Parathyroid adenoma (tissue), 2 donors: ENCODE data around the gene VPS50.

Experiments
- H2AFZ ChIP-seq: fragments of 300-600 bp; sonication (generic); one replicate; pipeline ENCODE4 v1.7.0; 2017; ENCODE audit warnings: antibody characterized with exemption, mild to moderate bottlenecking
- H3K27ac ChIP-seq: fragments of 300-600 bp; sonication (generic); one replicate; pipeline ENCODE4 v1.7.0; 2017
- H3K27me3 ChIP-seq: fragments of 300-600 bp; sonication (generic); one replicate; pipeline ENCODE4 v1.7.0; 2017; ENCODE audit warnings: low read length; ENCODE audit not compliant: control insufficient read depth, insufficient read depth
- H3K36me3 ChIP-seq: fragments of 300-600 bp; sonication (generic); one replicate; pipeline ENCODE4 v1.7.0; 2017; ENCODE audit warnings: low read length; ENCODE audit not compliant: control insufficient read depth, insufficient read depth
- H3K4me1 ChIP-seq: fragments of 300-600 bp; sonication (generic); one replicate; pipeline ENCODE4 v1.7.0; 2017; ENCODE audit warnings: control low read depth
- H3K4me2 ChIP-seq: fragments of 300-600 bp; sonication (generic); one replicate; pipeline ENCODE4 v1.7.0; 2017; ENCODE audit warnings: low read length
- H3K4me3 ChIP-seq: fragments of 300-600 bp; sonication (generic); one replicate; pipeline ENCODE4 v1.7.0; 2017; ENCODE audit warnings: low read depth, low read length
- H3K79me2 ChIP-seq: fragments of 300-600 bp; sonication (generic); one replicate; pipeline ENCODE4 v1.7.0; 2017; ENCODE audit warnings: control low read depth
- H3K9ac ChIP-seq: fragments of 300-600 bp; sonication (generic); one replicate; pipeline ENCODE4 v1.7.0; 2017; ENCODE audit warnings: mild to moderate bottlenecking
- H3K9me3 ChIP-seq: fragments of 300-600 bp; sonication (generic); one replicate; pipeline ENCODE4 v1.7.0; 2017; ENCODE audit warnings: low read length; ENCODE audit not compliant: control insufficient read depth
- CTCF ChIP-seq: fragments of 300-600 bp; sonication (generic); IDR thresholded peaks from one replicate; pipeline ENCODE4 v1.7.0; 2017; ENCODE audit warnings: antibody characterized with exemption, mild to moderate bottlenecking
- donor health status: primary hyperparathyroidism.

Gene VPS50

GRCh38 chr7:93211228-93211818, 20.8 kb upstream of the VPS50 start:
- no peak overlapping the region for H3K9ac ChIP-seq
- H3K4me2 ChIP-seq: no peak overlapping the region
- TF ChIP-seq CTCF: no peak
- no peaks in the 10 kb centered on the region for H3K9me3 ChIP-seq
- no peaks in the 10 kb centered on the region for H3K27me3 ChIP-seq
- no peaks in the 10 kb centered on the region for H3K4me1 ChIP-seq
- H3K4me3 ChIP-seq: no peak overlapping the region
- H3K27ac ChIP-seq: no peak overlapping the region
- H3K79me2 ChIP-seq: no peaks in the 10 kb centered on the region
- H2AFZ ChIP-seq: no peak overlapping the region
- H3K36me3 ChIP-seq: no peaks in the 10 kb centered on the region

GRCh38 chr7:93212881-93213280, 19.3 kb upstream of the VPS50 start:
- H3K79me2 ChIP-seq: no peaks in the 10 kb centered on the region
- H3K27ac ChIP-seq: no peak overlapping the region
- no peaks in the 10 kb centered on the region for H3K27me3 ChIP-seq
- no peaks in the 10 kb centered on the region for H3K4me1 ChIP-seq
- no peak overlapping the region for H2AFZ ChIP-seq
- no peak overlapping the region for H3K9ac ChIP-seq
- H3K9me3 ChIP-seq: no peaks in the 10 kb centered on the region
- no peak for TF ChIP-seq CTCF
- no peak overlapping the region for H3K4me2 ChIP-seq
- H3K4me3 ChIP-seq: no peak overlapping the region
- H3K36me3 ChIP-seq: no peaks in the 10 kb centered on the region

- Histone ChIP-seq H3K4me1 (no peaks in the 10 kb centered on the region), H3K79me2 (no peaks in the 10 kb centered on the region), H3K9ac (no peak overlapping the region), H3K27me3 (no peaks in the 10 kb centered on the region), H3K36me3 (no peaks in the 10 kb centered on the region), H3K9me3 (no peaks in the 10 kb centered on the region), H2AFZ (no peak overlapping the region), H3K27ac (no peak overlapping the region), H3K4me2 (no peak overlapping the region), H3K4me3 (no peak overlapping the region)
- TF ChIP-seq CTCF: no peak
These were observed 13.0 kb upstream of the VPS50 start for GRCh38 chr7:93218997-93219827.

- H3K9me3 ChIP-seq: no peaks in the 10 kb centered on the region
- H3K36me3 ChIP-seq: no peaks in the 10 kb centered on the region
- no peak overlapping the region for H2AFZ ChIP-seq
- TF ChIP-seq CTCF: no peak
- H3K4me3 ChIP-seq: no peak overlapping the region
- no peaks in the 10 kb centered on the region for H3K4me1 ChIP-seq
- H3K27me3 ChIP-seq: no peaks in the 10 kb centered on the region
- H3K27ac ChIP-seq: no peak overlapping the region
- H3K9ac ChIP-seq: no peak overlapping the region
- no peaks in the 10 kb centered on the region for H3K79me2 ChIP-seq
- no peak overlapping the region for H3K4me2 ChIP-seq
These were observed 12.3 kb upstream of the VPS50 start for GRCh38 chr7:93219868-93220267.
